MM.1S (cell line): ENCODE results near the gene LIN7B.

Experiments used
- EZH2 ChIP-seq: fragments of 300-600 bp; sonication (generic); optimal IDR thresholded peaks from 2 replicates; pipeline ENCODE3; 2017; ENCODE audit warnings: low read depth, mild to moderate bottlenecking, antibody characterized with exemption, low read length, mixed read lengths
- TF ChIP-seq, protein P1 (sequence below): fragments of 300-600 bp; sonication (generic); IDR thresholded peaks from 2 replicates; pipeline ENCODE4 v1.5.1; 2016; ENCODE audit warnings: antibody characterized with exemption, low read length, mixed read lengths

DNA sequence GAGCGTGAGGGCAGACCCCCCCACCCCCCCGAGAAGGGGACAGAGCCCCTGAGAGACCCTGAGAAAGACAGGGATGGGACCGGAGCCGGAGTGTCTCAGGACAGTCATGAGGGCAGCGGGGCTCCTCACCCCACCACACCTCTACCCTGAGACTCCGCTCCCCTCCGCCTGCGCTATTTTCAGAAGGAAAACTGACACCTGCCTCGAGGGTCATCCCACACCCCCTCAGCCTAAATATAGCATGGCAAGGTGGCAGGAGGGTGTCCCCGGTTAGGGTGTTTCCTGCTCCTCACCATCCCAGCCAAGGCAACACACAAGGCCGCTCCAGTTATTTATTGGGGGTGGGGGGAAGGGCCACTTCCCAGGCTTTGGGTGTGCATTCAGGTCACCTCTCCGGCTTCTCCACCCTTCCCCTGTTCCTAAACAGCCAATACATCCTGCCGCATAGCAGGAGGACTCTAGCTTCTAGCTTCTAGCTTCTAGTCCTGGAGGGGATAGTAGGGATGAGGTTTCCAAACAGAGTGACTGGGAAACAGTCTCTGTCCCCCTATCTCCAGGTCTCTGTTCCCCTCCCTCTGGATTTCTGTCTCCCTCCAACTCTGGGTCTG is 48.2 kb upstream of the LIN7B start:
- TF ChIP-seq, protein P1, sequence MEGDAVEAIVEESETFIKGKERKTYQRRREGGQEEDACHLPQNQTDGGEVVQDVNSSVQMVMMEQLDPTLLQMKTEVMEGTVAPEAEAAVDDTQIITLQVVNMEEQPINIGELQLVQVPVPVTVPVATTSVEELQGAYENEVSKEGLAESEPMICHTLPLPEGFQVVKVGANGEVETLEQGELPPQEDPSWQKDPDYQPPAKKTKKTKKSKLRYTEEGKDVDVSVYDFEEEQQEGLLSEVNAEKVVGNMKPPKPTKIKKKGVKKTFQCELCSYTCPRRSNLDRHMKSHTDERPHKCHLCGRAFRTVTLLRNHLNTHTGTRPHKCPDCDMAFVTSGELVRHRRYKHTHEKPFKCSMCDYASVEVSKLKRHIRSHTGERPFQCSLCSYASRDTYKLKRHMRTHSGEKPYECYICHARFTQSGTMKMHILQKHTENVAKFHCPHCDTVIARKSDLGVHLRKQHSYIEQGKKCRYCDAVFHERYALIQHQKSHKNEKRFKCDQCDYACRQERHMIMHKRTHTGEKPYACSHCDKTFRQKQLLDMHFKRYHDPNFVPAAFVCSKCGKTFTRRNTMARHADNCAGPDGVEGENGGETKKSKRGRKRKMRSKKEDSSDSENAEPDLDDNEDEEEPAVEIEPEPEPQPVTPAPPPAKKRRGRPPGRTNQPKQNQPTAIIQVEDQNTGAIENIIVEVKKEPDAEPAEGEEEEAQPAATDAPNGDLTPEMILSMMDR = no peak
- no peak for TF ChIP-seq EZH2
